ENCODE results near the gene FBXL5. TPM values are rescaled to one million over a fixed set of nuclear protein-coding genes. Genes with fewer than 3 reads are reported as not detected.

The FBXL5 gene
- total and polyA plus RNA-seq, 9 of the 15 experiments (the other 6 are each of a cell fraction or from before 2014, with no cell fraction given): 6.0 to 35.2 (median 22.1) TPM

DNA sequence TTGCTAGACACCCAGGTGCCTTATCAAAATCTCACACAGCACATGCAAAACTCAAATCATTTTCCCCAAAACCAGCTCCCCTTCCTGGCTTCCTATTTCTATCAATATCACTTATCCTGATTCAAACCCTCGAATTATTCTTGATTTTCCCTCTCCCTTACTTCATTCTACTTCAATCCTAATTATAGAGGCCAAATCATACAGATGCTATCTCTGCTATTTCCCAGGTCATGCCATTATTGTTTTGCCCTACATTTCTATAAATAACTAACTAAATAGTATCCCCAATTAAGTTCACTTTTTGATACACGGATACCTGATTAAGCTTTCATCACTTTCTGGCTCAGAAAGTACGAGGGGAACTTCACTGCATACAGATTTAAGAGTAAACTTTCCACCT is 62.4 kb downstream of the FBXL5 start:
- FAIRE-seq: no peak
- BruUV-seq (replicated peaks): no TSS peak
- POLR2A ChIA-PET: no interaction called here

DNA sequence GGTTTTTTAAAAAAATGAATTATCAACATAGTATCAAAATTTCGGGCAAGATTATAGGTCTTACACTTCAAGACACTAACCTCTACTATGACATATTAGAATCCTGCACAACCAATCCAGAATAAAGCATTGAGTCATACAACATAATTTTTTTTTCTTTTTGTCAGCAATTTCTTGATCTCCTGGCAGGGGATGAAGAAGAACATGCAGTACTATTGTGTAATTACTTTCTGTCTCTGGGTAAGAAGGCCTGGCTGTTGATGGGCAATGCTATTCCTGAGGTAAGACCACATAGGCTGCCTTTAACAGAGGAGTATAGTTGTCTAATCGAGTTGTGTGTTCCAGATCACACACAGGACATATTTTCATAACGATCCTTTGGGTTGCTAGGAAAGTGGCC is 67.5 kb downstream of the FBXL5 start:
- FAIRE-seq: no peak
- Histone ChIP-seq H3K27me3 (ENCODE audit: control insufficient read depth in 2 of 2, insufficient read depth in 2 of 2, low read length in 2 of 2) (no peaks in the 10 kb centered on the region), H3K4me3 (no peak overlapping the region), H3K36me3 (ENCODE audit: control insufficient read depth, insufficient read depth, low read length) (no peaks in the 10 kb centered on the region), H3K9ac (ENCODE audit: insufficient read depth in 1 of 2, low read depth in 2 of 2, low read length in 2 of 2) (no peak overlapping the region), H4K20me1 (replicated peaks; ENCODE audit: control insufficient read depth, insufficient read depth, low read length) (no peaks in the 10 kb centered on the region), H3K27ac (ENCODE audit: extremely low read depth, low read depth, low read length) (no peak overlapping the region), H2AFZ (ENCODE audit: low read depth, low read length) (no peak overlapping the region), H3K9me3 (replicated peaks; ENCODE audit: control insufficient read depth, insufficient read depth, low read depth, low read length) (no peaks in the 10 kb centered on the region), H3K4me2 (ENCODE audit: insufficient read depth, low read length) (no peak overlapping the region), H3K79me2 (ENCODE audit: control insufficient read depth, insufficient read depth, low read length) (no peaks in the 10 kb centered on the region), H3K4me1 (replicated peaks in 1 of 2; ENCODE audit: control insufficient read depth in 2 of 2, insufficient read depth in 2 of 2, low read length in 2 of 2) (no peaks in the 10 kb centered on the region), H3K9me1 (ENCODE audit: control insufficient read depth, insufficient read depth, low read length) (no peaks in the 10 kb centered on the region)
- intact Hi-C loops (cut with micrococcal nuclease) (no loop called here), in situ Hi-C loops (cut with MboI) (no loop called here)
- no peak for DNase-seq (ENCODE audit: extremely low read depth in 1 of 4, low spot score in 3 of 4)
- WGBS (ENCODE audit: insufficient coverage, low coverage, missing lambda C conversion rate): 24% methylated on average over 3 of the region's 3 CpGs
- POLR2A ChIA-PET: no interaction called here
- CTCF ChIA-PET (ENCODE audit: low intra/inter-chr PET ratio): no interaction called here
- no peak for ATAC-seq
- BruUV-seq (replicated peaks): no TSS peak
- TF ChIP-seq ZBTB2 (IDR thresholded peaks at IDR 0.05): no peak
- no peak for TF ChIP-seq POLR2G (IDR thresholded peaks at IDR 0.05; ENCODE audit: low read depth, low read length)
- TF ChIP-seq, protein P1, sequence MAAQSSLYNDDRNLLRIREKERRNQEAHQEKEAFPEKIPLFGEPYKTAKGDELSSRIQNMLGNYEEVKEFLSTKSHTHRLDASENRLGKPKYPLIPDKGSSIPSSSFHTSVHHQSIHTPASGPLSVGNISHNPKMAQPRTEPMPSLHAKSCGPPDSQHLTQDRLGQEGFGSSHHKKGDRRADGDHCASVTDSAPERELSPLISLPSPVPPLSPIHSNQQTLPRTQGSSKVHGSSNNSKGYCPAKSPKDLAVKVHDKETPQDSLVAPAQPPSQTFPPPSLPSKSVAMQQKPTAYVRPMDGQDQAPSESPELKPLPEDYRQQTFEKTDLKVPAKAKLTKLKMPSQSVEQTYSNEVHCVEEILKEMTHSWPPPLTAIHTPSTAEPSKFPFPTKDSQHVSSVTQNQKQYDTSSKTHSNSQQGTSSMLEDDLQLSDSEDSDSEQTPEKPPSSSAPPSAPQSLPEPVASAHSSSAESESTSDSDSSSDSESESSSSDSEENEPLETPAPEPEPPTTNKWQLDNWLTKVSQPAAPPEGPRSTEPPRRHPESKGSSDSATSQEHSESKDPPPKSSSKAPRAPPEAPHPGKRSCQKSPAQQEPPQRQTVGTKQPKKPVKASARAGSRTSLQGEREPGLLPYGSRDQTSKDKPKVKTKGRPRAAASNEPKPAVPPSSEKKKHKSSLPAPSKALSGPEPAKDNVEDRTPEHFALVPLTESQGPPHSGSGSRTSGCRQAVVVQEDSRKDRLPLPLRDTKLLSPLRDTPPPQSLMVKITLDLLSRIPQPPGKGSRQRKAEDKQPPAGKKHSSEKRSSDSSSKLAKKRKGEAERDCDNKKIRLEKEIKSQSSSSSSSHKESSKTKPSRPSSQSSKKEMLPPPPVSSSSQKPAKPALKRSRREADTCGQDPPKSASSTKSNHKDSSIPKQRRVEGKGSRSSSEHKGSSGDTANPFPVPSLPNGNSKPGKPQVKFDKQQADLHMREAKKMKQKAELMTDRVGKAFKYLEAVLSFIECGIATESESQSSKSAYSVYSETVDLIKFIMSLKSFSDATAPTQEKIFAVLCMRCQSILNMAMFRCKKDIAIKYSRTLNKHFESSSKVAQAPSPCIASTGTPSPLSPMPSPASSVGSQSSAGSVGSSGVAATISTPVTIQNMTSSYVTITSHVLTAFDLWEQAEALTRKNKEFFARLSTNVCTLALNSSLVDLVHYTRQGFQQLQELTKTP (IDR thresholded peaks at IDR 0.05; ENCODE audit: low read depth in 1 of 2, partially characterized antibody in 2 of 2): no peak
- TF ChIP-seq, protein P2, sequence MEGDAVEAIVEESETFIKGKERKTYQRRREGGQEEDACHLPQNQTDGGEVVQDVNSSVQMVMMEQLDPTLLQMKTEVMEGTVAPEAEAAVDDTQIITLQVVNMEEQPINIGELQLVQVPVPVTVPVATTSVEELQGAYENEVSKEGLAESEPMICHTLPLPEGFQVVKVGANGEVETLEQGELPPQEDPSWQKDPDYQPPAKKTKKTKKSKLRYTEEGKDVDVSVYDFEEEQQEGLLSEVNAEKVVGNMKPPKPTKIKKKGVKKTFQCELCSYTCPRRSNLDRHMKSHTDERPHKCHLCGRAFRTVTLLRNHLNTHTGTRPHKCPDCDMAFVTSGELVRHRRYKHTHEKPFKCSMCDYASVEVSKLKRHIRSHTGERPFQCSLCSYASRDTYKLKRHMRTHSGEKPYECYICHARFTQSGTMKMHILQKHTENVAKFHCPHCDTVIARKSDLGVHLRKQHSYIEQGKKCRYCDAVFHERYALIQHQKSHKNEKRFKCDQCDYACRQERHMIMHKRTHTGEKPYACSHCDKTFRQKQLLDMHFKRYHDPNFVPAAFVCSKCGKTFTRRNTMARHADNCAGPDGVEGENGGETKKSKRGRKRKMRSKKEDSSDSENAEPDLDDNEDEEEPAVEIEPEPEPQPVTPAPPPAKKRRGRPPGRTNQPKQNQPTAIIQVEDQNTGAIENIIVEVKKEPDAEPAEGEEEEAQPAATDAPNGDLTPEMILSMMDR (IDR thresholded peaks at IDR 0.05 in 2 of 3, conservative IDR thresholded peaks at IDR 0.05 in 1 of 3; ENCODE audit: insufficient read depth in 2 of 3, low read depth in 1 of 3, low read length in 3 of 3): no peak
- 0 out of 2 replicates have a peak, but pooled peaks have one; percentile 15 for TF ChIP-seq ZNF316 (IDR thresholded peaks at IDR 0.05)

More for the DNA sequence above, 62.4 kb downstream of the FBXL5 start:
- no peaks in the 10 kb centered on the region for H3K4me1 ChIP-seq (replicated peaks in 1 of 2; ENCODE audit: control insufficient read depth in 2 of 2, insufficient read depth in 2 of 2, low read length in 2 of 2)
- no peak overlapping the region for H3K4me3 ChIP-seq
- CTCF ChIA-PET (ENCODE audit: low intra/inter-chr PET ratio): no interaction called here
- H4K20me1 ChIP-seq (replicated peaks; ENCODE audit: control insufficient read depth, insufficient read depth, low read length): no peaks in the 10 kb centered on the region
- no peaks in the 10 kb centered on the region for H3K27me3 ChIP-seq (ENCODE audit: control insufficient read depth in 2 of 2, insufficient read depth in 2 of 2, low read length in 2 of 2)
- no peak for TF ChIP-seq TARDBP (IDR thresholded peaks at IDR 0.05)
- TF ChIP-seq CBFA2T3 (IDR thresholded peaks at IDR 0.05): 0 out of 2 replicates have a peak, but pooled peaks have one; percentile 15
- WGBS (ENCODE audit: insufficient coverage, low coverage, missing lambda C conversion rate): 8% methylated on average over 3 of the region's 3 CpGs
- no peaks in the 10 kb centered on the region for H3K36me3 ChIP-seq (ENCODE audit: control insufficient read depth, insufficient read depth, low read length)
- no peak overlapping the region for H2AFZ ChIP-seq (ENCODE audit: low read depth, low read length)
- no peak overlapping the region for H3K4me2 ChIP-seq (ENCODE audit: insufficient read depth, low read length)
- intact Hi-C loops (cut with micrococcal nuclease) (no loop called here), in situ Hi-C loops (cut with MboI) (no loop called here)
- ATAC-seq (no peak), DNase-seq (ENCODE audit: extremely low read depth in 1 of 4, low spot score in 3 of 4) (no peak)
- no peaks in the 10 kb centered on the region for H3K9me1 ChIP-seq (ENCODE audit: control insufficient read depth, insufficient read depth, low read length)
- H3K9ac ChIP-seq (ENCODE audit: insufficient read depth in 1 of 2, low read depth in 2 of 2, low read length in 2 of 2): no peak overlapping the region
- no peaks in the 10 kb centered on the region for H3K9me3 ChIP-seq (replicated peaks; ENCODE audit: control insufficient read depth, insufficient read depth, low read depth, low read length)
- no peaks in the 10 kb centered on the region for H3K79me2 ChIP-seq (ENCODE audit: control insufficient read depth, insufficient read depth, low read length)
- H3K27ac ChIP-seq (ENCODE audit: extremely low read depth, low read depth, low read length): no peak overlapping the region
